ENCODE results near the gene C11orf16. TPM values are rescaled to one million over a fixed set of nuclear protein-coding genes. Genes with fewer than 3 reads are reported as not detected.
"Not testable (repeated sequence)": the region's sequence is repeated elsewhere in the genome, so short reads cannot be mapped to it uniquely, and the experiment has no call there.

The C11orf16 gene, protein sequence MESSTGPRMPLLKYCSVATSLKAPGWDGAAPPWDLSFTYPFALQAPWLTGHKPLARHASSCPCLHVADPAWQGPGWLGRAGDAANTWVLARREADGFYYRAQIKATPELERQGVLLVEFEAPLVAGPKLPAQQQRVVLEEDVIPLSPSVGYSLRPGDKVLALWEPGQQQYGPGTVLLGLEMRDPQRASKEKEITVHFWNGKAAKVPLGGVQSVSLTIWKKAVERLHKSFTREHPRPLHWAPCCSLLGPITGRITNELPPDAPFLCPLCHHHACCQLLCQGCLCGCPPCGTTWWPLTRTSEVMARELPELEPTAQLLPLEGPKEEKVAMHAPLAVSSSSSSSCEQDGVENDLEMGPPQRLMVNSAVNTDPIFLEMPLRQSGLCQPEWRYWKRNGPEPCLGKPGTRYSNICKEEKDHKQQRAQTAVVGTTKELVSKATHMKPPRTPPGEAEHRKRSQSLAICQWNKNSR
- total RNA-seq (2022) (not detected in 2 replicates), Bru-seq, nascent RNA (not detected), BruChase-seq, experiment 1, labeled RNA remaining after a 2-hour chase (percentile 6 among the genes with signal in this experiment), BruChase-seq, experiment 2, labeled RNA remaining after a 6-hour chase (percentile 6 among the genes with signal in this experiment)
- long read RNA-seq: 0 reads

- Mint-ChIP-seq H3K36me3 (ENCODE audit: insufficient read depth, unreplicated experiment) (no peaks in the 10 kb centered on the region), H3K27ac (ENCODE audit: unreplicated experiment) (peak within 1 kb of the TSS; percentile 55), H3K4me3 (ENCODE audit: unreplicated experiment) (no peak within 1 kb of the TSS), H3K27me3 (ENCODE audit: insufficient read depth, unreplicated experiment) (no peaks in the 10 kb centered on the region), H3K4me1 (ENCODE audit: low read depth, unreplicated experiment) (peaks cover 10% of the 10 kb centered on the region), H3K9me3 (ENCODE audit: unreplicated experiment) (no peaks in the 10 kb centered on the region)
- POLR2A ChIA-PET: no interaction called here
- intact Hi-C loops (cut with micrococcal nuclease; ENCODE audit: unreplicated experiment): no loop called here
- no peak for DNase-seq
- BruUV-seq (replicated peaks): no TSS peak
- Histone ChIP-seq H3K9me3 (no peaks in the 10 kb centered on the region), H3K4me3 (ENCODE audit: low read depth, low read length) (no peak within 1 kb of the TSS), H3K4me1 (peaks cover 26% of the 10 kb centered on the region), H3K36me3 (ENCODE audit: control insufficient read depth, insufficient read depth, low read length) (no peaks in the 10 kb centered on the region), H3K27me3 (replicated peaks; ENCODE audit: control insufficient read depth, insufficient read depth, low read length) (no peaks in the 10 kb centered on the region)
- CTCF ChIA-PET: no interaction called here
- TF ChIP-seq, protein P1, sequence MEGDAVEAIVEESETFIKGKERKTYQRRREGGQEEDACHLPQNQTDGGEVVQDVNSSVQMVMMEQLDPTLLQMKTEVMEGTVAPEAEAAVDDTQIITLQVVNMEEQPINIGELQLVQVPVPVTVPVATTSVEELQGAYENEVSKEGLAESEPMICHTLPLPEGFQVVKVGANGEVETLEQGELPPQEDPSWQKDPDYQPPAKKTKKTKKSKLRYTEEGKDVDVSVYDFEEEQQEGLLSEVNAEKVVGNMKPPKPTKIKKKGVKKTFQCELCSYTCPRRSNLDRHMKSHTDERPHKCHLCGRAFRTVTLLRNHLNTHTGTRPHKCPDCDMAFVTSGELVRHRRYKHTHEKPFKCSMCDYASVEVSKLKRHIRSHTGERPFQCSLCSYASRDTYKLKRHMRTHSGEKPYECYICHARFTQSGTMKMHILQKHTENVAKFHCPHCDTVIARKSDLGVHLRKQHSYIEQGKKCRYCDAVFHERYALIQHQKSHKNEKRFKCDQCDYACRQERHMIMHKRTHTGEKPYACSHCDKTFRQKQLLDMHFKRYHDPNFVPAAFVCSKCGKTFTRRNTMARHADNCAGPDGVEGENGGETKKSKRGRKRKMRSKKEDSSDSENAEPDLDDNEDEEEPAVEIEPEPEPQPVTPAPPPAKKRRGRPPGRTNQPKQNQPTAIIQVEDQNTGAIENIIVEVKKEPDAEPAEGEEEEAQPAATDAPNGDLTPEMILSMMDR (IDR thresholded peaks at IDR 0.05; ENCODE audit: insufficient read depth in 1 of 2, low read depth in 1 of 2, low read length in 1 of 2, severe bottlenecking in 1 of 2, unreplicated experiment in 1 of 2): no peak
These were observed at the start of gene C11orf16 for GRCh38 chr11:8932564-8933180. C11orf16 (minus strand) TSS chr11:8932947; CDS start chr11:8932308, 639 bp downstream.

DNA sequence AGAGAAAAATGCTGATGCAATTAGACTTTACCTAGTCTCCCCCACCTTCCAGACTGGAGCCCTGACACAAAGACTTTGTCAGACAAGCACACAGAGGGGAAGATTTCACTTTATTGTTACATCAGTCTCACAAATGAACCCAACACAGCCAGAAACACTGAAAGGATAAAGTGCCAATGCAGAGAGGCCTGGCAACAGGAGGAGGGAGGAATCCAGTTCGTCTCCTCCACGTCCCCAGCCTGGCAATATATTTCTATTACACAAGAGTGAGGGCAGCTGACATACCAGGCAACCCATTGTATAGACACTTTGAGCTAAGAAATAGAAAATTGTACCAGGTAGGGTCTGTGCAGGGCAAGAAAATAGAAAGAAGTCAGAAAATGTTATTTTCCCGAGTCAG lies 47.7 kb upstream of the C11orf16 start:
- H3K27me3 Mint-ChIP-seq (ENCODE audit: insufficient read depth, unreplicated experiment): no peaks in the 10 kb centered on the region
- H3K27ac Mint-ChIP-seq (ENCODE audit: unreplicated experiment): no peak overlapping the region
- no peaks in the 10 kb centered on the region for H3K9me3 ChIP-seq
- H3K4me3 Mint-ChIP-seq (ENCODE audit: unreplicated experiment): no peak overlapping the region
- H3K4me1 ChIP-seq: no peaks in the 10 kb centered on the region
- no peaks in the 10 kb centered on the region for H3K4me1 Mint-ChIP-seq (ENCODE audit: low read depth, unreplicated experiment)
- TF ChIP-seq, protein P1 (IDR thresholded peaks at IDR 0.05; ENCODE audit: insufficient read depth in 1 of 2, low read depth in 1 of 2, low read length in 1 of 2, severe bottlenecking in 1 of 2, unreplicated experiment in 1 of 2): no peak
- no TSS peak for BruUV-seq (replicated peaks)
- no peak for DNase-seq
- no peaks in the 10 kb centered on the region for H3K36me3 Mint-ChIP-seq (ENCODE audit: insufficient read depth, unreplicated experiment)
- ChIA-PET CTCF (no interaction called here), POLR2A (no interaction called here)
- no peaks in the 10 kb centered on the region for H3K9me3 Mint-ChIP-seq (ENCODE audit: unreplicated experiment)
- H3K4me3 ChIP-seq (ENCODE audit: low read depth, low read length): no peak overlapping the region
- intact Hi-C loops (cut with micrococcal nuclease; ENCODE audit: unreplicated experiment): no loop called here
- H3K36me3 ChIP-seq (ENCODE audit: control insufficient read depth, insufficient read depth, low read length): no peaks in the 10 kb centered on the region
- no peaks in the 10 kb centered on the region for H3K27me3 ChIP-seq (replicated peaks; ENCODE audit: control insufficient read depth, insufficient read depth, low read length)

DNA sequence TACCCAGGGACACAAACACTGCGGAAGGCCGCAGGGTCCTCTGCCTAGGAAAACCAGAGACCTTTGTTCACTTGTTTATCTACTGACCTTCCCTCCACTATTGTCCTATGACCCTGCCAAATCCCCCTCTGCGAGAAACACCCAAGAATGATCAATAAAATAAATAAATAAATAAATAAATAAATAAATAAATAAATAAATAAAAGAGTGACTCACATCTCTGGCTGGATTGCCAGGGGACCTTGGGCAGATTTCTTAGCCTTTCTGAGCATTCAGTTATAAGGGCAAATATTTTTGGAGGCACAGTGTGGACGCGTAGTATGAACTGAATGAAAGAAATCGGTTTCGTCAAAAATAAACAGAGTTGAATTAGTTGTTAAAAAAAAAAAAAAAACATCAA lies 46.6 kb upstream of the C11orf16 start:
- H3K27ac Mint-ChIP-seq (ENCODE audit: unreplicated experiment); DNase-seq; H3K4me1 Mint-ChIP-seq (ENCODE audit: low read depth, unreplicated experiment); CTCF ChIA-PET; BruUV-seq (replicated peaks); H3K9me3 ChIP-seq; H3K9me3 Mint-ChIP-seq (ENCODE audit: unreplicated experiment); H3K36me3 ChIP-seq (ENCODE audit: control insufficient read depth, insufficient read depth, low read length); H3K4me3 ChIP-seq (ENCODE audit: low read depth, low read length); H3K4me3 Mint-ChIP-seq (ENCODE audit: unreplicated experiment); intact Hi-C loops (cut with micrococcal nuclease; ENCODE audit: unreplicated experiment); H3K4me1 ChIP-seq; POLR2A ChIA-PET; H3K27me3 ChIP-seq (replicated peaks; ENCODE audit: control insufficient read depth, insufficient read depth, low read length); H3K36me3 Mint-ChIP-seq (ENCODE audit: insufficient read depth, unreplicated experiment); H3K27me3 Mint-ChIP-seq (ENCODE audit: insufficient read depth, unreplicated experiment): not testable (repeated sequence)
